Activated CD8-positive, alpha-beta memory T cell treated with anti-CD3 and anti-CD28 coated beads for 4 hours (primary cell): Measurements from ENCODE around the gene B4GALNT4.
"Not testable (repeated sequence)": the region's sequence is repeated elsewhere in the genome, so short reads cannot be mapped to it uniquely, and the experiment has no call there.

Experiments
- DNase-seq, 2 donors: peaks; one replicate each; pipeline ENCODE4 v3.0.0-alpha.2; 2020; ENCODE audit warnings: low read depth in 2 of 2

B4GALNT4 gene

DNA sequence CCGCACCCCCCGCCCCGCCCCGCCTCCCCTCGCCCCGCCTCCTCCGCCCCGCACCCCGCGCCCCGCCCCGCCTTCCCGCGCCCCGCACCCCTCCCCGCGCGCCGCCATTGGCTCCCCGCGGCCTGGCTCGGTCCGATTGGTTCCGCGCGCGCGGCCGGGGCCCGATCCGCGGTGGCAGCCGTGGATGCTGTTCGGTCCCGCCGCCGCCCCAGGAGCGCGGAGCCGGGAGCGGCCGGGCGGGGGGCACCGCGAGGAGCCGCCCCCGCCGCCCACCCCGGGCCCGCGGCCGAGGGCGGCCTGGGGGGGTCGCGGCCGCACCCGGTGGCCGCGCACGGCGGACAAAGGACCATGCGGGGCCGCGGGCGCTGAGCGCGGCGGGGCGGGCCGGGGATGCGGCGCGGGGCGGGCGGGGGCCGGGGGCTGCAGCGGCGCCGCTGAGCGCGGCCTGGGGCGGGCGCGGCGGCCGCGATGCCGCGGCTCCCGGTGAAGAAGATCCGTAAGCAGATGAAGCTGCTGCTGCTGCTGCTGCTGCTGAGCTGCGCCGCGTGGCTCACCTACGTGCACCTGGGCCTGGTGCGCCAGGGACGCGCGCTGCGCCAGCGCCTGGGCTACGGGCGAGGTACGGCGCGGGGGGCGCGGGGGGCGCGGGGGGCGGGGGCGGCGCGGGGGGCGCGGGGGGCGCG, at the start of gene B4GALNT4:
Gene B4GALNT4 (plus strand): TSS at position 164 of the 683 bp plus-strand sequence. CDS start 305 bp downstream, at position 469.
- DNase-seq = no peak

- DNase-seq = not testable (repeated sequence)
Measured at GRCh38 chr11:319888-320273, 49.4 kb upstream of the B4GALNT4 start.

DNA sequence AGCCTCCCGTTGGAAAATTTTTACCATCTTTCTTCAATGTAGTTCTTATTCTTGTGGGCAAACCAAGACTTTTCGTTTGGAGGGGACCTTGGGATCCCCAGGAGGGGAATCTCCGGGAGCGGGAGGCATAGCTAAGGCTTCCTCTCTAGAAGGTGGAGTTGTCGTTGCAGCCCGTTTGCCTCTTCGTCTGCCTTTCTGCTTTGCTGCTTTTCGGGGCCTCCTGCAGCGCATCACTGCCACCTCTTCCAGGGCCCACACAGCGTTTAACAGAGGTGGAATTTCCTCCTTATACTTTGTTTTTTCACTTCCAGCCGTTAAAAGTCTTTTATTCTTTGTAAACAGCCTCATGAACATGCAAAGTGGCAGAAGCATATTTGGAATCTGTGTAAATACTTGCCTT, 45.1 kb upstream of the B4GALNT4 start:
- no peak for DNase-seq

DNA sequence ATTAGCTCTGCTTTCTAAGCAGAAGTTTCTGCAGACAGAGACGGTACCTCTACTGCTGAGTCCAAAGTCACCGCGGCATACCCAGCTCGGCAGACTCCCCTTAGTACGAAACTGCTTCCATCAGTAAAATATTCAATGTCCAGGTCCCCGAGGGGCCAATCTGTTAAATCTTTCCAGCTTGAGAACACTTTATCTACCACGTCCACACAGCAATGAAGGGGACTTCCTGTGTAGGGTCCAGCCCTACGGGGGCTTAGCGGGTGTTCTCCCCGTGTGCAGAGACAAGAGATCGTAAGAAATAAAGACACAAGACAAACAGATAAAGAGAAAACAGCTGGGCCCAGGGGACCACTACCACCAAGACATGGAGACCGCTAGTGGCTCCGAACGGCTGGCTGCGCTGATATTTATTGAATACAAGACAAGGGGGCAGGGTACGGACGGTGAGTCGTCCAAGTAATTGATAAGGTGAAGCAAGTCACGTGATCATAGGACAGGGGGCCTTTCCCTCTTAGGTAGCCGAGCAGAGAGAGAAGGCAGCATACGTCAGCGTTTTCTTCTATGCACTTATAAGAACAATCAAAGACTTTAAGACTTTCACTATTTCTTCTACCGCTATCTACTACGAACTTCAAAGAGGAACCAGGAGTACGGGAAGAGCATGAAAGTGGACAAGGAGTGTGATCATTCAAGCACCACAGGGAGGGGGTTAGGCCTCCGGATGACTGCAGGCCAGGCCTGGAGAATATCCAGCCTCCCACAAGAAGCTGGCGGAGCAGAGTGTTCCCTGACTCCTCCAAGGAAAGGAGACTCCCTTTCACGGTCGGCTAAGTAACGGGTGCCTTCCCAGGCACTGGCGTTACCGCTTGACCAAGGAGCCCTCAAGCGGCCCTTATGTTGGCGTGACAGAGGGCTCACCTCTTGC, 44.4 kb upstream of the B4GALNT4 start:
- not testable (repeated sequence) for DNase-seq

DNA sequence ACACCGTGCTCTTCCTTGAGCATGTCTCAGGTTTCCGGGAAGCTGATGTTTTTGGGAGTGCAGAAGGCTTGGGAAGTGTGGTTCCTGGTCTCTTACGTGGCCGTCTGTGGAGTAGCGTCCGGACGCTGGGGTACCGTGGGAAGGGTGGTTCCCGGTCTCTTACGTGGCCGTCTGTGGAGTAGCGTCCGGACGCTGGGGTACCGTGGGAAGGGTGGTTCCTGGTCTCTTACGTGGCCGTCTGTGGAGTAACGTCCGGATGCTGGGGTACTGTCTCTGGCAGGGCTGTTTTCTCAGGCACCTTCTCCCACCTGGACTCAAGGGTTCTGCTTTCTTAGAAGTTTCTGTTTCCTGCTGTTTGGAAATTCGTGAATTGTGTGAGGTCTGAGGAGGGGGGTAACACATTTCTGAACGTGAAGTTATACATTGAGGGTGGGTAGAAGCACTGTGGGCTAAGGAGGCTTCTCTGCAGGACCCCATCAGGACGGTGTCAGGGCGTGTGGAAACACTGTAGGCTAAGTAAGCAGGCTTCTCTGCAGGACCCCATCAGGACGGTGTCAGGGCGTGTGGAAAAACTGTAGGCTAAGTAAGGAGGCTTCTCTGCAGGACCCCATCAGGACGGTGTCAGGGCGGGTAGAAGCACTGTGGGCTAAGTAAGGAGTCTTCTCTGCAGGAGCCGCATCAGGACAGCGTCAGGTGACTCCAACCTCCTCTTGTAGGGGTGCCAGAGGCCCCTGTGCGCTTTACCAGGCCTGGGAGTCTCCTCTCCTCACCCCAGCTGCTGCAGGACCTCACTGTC, 43.3 kb upstream of the B4GALNT4 start:
- DNase-seq = no peak

GRCh38 chr11:326592-326841, 42.8 kb upstream of the B4GALNT4 start:
- DNase-seq = no peak

GRCh38 chr11:326842-327580, 42.3 kb upstream of the B4GALNT4 start:
- no peak for DNase-seq

DNA sequence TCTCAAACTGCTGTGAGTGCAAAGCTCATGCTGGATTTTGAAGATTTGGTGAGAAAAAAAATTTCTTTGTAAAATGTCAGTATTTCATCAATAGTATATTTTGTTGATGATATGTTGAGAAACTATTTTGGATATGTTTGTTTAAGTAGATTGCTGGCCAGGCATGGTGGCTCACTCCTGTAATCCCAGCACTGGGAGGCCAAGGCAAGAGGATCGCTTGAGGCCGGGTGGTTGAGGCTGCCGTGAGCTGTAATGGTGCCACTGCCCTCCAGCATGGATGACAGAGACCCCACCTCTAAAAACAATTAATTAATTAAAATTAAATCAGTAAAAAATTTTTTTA, 41.7 kb upstream of the B4GALNT4 start:
- DNase-seq = no peak

GRCh38 chr11:328012-328411, 41.3 kb upstream of the B4GALNT4 start:
- DNase-seq = no peak

DNA sequence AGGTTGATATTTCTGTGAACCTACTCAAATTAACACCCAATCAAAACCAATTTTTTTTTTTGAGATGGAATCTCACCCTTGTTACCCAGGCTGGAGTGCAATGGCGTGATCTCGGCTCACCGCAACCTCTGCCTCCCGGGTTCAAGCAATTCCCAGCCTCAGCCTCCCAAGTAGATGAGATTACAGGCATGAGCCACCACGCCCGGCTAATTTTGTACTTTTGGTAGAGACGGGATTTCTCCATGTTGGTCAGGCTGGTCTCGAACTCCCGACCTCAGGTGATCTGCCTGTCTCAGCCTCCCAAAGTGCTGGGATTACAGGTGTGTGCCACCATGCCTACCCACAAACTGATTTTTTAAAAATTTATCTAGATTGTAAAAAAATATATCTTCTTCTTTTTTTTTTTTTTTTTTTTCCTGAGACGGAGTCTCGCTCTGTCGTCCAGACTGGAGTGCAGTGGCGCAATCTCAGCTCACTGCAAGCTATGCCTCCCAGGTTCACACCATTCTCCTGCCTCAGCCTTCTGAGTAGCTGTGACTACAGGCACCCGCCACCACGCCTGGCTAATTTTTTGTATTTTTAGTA, 40.7 kb upstream of the B4GALNT4 start:
- not testable (repeated sequence) for DNase-seq

DNA sequence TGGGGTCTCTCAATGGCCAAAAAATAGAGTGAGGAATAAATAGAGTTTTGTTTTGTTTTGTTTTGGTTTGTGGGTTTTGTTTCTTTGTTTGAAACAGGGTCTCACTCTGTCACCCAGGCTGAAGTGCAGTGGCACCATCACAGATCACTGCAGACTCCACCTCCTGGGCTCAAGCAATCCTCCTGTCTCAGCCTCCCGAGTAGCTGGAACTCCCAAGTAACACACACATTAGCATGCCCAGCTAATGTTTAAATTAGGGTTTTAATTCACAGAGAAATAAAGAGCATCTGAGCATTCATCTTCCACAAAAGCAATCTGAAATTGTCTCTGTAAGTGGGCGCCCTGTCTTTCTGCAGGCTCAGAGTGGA, 39.4 kb upstream of the B4GALNT4 start:
- no peak for DNase-seq

GRCh38 chr11:330307-330693, 39.0 kb upstream of the B4GALNT4 start:
- DNase-seq = no peak

- DNase-seq = no peak
Measured at GRCh38 chr11:330694-331357, 38.5 kb upstream of the B4GALNT4 start.

DNA sequence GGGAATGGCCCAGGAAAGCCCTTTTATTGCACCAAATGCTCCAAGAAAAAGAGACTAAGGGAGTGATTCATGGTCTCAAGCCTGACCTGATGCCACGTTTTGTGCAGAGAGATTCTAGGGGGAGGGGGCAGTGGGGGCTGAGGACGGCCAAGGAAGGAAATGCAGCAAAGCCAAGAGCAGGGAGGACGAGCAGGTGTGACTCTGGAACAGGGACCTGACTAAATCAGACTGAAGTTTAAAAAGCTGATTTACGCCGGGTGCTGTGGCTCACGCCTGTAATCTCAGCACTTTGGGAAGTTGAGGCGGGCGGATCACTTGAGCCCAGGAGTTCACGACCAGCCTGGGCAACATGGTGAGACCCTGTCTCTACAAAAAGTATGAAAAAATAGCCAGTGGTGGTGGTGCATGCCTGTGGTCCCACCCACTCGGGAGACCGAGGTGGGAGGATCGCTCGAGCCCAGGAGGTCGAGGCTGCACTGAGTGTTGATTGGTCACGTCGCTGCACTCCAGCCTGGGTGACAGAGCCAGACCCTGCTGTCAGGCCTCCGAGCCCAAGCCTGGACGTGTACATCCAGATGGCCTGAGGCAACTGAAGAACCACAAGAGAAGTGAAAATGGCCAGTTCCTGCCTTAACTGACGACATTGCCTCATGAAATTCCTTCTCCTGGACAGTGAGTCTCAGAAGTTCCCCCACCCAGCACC, 37.8 kb upstream of the B4GALNT4 start:
- DNase-seq = no peak

DNA sequence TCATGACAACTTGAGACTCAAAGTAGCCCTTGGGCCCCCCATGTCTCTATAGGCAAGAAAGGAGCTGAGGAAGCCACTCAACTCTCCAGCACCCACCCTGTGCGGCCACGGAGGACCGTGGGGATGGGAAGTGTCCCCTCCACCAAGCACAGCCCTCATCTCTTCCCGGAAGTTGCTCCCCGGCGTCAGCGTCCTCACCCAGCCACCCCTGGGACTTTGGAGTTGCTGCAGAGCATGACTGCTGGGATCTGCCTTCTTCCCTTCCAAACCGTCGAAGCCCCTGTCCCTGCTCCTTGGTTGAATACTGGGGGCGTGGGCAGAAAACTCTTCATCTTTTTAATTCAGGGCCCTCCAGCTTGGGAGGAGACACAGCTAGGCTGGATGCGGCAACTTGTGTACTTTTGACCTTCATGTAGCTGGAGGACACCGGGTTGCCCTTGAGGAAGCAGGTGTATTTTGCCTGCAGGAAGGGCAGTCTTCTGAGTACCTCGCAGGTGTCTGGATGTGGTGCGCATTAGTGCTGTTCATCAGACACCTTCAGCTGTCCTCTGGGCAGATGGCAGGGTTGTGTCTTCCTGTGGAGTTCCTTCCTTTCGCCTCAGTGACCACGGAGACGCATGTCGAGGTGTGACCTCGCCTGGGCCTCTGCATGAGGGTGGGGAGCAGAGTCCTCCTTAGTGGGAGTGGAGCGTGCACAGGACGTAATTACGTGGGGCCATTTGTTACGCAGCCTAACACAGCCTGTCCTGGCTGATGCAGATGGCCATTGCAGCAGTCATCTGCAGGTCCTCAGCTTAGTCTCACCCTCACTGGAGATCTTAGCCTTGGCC, 36.4 kb upstream of the B4GALNT4 start:
- no peak for DNase-seq

GRCh38 chr11:333616-334263, 35.6 kb upstream of the B4GALNT4 start:
- not testable (repeated sequence) for DNase-seq

DNA sequence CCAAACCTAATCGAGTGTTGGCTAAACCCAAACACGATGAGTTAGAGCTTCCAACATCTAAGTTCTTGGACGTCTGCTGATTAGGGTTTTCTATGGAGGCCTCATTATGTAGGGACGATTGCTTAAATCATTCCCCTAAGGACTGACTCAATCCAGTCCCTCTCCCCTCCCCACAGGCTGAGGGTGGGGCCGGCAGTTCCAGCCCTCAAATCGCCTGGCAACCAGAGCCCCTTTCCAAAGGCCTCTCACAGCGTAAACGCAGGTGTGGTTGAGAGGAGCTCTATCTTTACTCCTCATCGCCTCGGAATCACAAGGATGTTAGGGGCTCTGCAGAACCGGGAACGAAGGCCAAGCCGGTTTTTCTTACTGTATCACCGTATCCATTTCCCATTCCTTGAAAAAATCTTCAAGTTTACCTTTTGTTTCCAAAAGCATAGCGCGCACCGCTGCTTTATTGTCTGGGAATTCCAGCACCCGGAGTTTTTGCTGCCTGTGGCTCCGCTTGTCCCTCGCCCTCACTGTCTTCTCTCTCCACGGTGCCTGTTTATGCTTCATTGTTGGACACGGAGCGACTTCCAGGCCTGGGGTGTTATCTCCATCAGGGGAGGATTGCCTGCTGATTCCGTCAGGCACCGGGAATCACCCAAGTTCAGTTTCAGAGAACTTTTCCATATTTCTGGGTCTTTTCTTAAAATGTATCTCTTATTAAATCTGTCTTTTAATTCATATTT, 34.9 kb upstream of the B4GALNT4 start:
- DNase-seq = no peak
